RPMI8226 (cell line): ENCODE results near the gene KCND3.

ENCODE experiments used
- DNase-seq: peaks from one replicate; pipeline ENCODE4 v3.0.0-alpha.2; 2015

KCND3 gene

GRCh38 chr1:111908011-111908621, 81.4 kb downstream of the KCND3 start:
- DNase-seq = no peak

GRCh38 chr1:111907321-111907720, 82.1 kb downstream of the KCND3 start:
- DNase-seq = no peak

DNA sequence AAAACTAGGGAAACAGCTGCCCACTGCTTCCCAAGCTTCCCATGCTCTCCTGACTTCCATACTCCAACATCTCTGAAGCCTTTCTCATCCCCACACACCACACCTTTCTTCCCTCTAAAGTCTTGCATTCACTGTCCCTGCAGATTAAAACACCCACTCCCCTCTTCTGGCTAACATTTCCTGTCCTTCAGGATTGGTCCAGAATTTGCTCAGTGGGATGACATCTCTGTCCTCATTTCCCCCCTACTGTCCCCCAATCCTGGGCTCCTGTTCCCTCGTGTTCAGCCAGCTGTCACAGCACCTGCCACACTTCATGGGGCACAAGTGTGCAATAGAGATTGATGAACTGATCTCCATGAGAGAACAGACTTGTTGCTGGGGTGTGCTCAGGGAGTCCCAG, 82.7 kb downstream of the KCND3 start:
- no peak for DNase-seq

DNA sequence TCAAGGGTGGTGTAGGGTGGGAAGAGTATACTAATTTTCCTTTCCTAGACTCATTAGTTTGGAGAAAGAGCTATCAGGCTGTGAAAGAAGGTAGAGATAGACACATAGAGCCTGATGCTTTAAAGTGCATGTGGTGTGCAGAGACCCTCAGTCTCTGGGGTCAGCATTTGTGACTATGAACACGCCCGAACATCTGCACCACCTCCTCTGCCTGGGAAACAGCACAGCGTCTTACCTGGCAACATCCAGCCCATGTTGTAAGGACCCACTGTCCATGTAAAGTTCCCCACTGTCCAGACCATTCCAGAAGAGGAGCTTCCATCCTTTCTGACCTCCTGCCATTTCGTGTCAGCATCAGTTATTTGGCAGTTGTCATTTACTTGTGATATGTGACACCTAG, 83.4 kb downstream of the KCND3 start:
- DNase-seq = no peak

- DNase-seq = no peak
These were observed 84.8 kb downstream of the KCND3 start for GRCh38 chr1:111904478-111905218.

DNA sequence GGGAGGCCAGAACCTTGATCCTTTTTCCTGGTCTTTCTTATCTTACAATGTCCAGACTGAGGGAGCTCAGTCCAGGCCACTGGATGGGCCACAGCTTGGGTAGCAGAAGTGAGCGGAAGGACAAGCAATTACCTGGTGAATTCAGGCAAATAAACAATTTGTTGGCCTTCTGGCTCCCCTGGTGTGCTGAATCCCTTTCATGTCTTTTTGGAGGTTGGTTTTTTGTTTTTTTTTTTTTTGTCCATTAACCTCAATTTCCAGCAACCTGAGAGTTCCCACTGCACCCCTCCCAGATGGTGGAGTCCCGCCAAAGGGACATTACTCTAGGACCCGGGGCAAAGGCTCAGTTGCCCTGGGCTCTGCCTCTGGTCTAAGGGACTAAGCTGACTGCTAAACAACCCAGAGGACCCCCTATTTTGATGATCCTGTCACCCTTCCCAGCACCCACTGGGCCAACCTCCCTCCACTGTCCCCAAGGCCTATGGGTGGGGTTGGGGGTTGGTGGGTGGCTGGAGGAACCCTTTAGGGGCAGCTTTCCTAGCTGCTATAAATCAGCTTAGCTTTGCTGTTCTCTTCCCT, 85.5 kb downstream of the KCND3 start:
- no peak for DNase-seq

DNA sequence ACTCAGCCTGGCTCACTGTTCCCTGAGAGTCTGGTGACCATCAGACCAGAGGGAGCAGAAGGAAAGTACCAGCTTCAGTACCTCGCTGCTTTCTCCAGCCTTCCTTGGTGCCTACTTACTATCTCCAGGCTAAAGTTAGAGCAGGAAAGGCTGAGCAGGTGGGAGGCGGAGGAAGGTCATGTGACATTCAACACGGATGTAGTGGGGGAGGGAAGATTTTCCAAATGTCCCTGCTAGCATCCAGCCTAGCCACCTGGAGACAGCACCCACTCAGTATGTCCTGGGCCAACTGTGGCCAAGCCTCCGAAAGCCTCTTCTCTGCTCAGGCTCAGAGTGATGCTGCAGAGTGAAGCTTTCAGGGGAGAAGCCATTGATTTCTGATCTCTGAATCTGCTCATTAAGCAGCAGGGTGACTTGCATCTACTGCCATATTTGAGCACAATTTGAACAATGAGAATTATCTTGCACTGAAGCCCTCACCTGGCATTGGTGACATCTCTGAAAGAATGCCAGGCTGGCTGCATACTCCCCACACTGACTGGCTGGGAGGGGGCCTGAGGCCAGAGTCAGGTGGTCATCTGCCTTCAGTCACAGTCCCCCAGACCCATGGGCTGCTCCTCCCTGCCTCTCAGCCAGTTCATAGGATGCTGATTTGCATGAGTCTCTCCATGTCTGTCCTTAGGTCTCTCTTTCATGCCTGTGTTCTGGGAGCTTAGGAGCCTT, 86.2 kb downstream of the KCND3 start:
- no peak for DNase-seq

- no peak for DNase-seq
These were observed 94.0 kb downstream of the KCND3 start for GRCh38 chr1:111895469-111895868.

- no peak for DNase-seq
These were observed 94.5 kb downstream of the KCND3 start for GRCh38 chr1:111895017-111895416.

DNA sequence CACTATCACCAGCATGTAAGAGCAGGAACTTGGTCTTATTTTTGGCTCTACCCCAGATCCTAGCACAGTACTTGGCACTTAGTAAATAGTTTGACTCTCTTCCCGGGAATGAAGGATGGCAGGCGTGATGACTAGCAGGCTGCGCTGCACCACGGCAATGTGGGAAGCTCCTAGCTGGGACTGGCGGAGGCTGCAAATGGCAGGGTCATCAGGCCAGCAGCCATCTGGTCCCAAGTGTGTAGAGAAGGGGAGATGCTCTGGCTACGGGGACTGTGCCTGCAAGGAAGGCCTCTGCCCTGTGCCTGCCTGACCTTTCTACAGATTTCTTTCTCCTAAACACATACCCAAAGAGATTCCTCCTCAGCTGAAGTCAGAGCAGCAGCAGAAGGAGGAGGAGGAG, 95.0 kb downstream of the KCND3 start:
- DNase-seq = no peak

DNA sequence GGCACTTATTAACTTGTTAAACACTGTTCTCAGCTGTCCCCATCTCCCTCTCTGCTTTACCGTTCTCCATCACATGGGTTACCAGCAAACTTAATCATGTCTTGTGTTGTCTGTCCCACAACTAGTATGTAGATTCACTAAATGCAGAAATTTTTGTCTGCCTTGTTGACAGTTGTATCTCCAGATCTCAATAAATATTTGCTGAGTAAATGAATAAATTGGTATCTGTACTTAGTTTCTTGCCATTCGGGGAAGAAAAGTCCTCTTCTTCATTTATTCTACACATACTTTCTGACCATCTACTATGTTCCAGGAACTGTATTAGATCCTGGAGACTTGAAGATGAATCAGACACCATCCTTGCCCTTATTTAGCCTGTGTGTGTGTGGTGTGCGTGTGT, 97.9 kb downstream of the KCND3 start:
- no peak for DNase-seq

DNA sequence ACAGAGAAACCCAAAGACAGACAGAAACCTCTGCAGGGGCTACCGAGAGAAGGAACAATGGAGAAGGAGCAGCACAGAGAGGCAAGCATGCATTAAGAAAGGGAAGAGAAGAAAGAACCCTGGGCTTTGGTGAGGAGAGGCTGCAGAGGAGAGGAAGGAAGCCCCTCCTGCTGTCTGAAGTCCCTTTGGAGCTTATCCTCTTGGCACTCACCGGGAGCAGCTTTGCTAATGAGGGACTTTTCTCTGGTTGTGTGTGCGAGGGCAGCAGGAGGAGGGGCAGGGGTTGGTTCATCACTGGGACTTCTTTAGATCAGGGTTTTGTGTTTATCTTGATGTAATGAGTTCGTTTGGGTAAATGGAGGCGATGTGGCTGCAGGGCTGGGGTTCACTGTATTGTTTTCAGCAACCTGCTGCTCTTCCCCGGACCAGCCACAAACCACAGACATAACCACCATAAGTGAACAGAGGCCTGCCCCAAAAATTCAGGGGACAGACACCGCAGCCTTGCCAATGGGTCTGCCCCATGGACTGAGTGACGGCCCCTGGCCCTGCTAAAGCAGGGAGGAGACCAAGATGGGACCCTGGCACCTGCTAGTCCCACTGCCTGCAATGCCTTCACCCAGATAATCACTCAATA, 100.6 kb downstream of the KCND3 start:
- DNase-seq = no peak

GRCh38 chr1:111887875-111888274, 101.6 kb downstream of the KCND3 start:
- DNase-seq = no peak

GRCh38 chr1:111887385-111887784, 102.1 kb downstream of the KCND3 start:
- DNase-seq = no peak

DNA sequence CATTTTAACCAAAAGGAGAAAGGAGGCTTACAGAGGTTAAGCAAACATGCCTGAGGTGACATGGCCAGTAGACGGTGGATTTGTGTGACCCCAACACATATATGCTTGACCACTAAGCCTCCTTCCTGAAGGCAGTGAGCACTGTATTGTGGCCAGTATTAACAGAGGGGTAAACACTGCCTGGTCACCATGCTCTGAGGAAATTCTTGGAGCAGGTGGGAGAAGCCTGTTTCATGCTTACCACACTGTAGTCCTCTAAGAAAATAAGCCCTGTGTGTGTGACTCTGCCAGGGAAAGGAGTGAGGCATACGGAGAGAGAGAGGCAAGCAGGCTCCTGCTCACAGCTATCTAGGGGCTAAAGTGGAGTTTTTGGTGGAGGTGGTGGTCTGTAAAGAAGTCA, 102.7 kb downstream of the KCND3 start:
- DNase-seq = no peak

GRCh38 chr1:111884772-111885443, 104.6 kb downstream of the KCND3 start:
- no peak for DNase-seq

- no peak for DNase-seq
These were observed 106.4 kb downstream of the KCND3 start for GRCh38 chr1:111882986-111883560.

DNA sequence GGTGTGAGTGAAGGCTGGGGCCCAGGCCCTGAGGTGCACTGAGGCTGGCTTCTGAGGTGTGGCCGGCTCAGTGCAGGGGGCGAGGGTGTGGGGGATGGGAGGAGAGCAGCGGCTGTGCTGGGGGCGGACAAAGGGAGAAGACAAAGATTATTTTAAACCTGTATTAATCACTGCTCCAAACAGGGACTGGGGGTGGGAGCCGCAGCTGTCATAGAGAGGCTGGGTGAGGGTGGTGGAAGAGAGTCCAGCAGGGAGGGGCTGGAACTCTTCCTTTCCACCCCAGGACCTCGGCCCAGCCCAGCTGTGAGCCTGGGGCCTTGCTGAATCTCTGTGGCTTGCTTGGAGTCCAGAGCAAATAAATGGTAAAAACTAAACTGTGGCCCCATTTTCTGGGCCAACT, 106.9 kb downstream of the KCND3 start:
- DNase-seq = no peak

- DNase-seq = no peak
These were observed 108.3 kb downstream of the KCND3 start for GRCh38 chr1:111880881-111881837.

GRCh38 chr1:111879081-111879480, 110.4 kb downstream of the KCND3 start:
- DNase-seq = no peak

GRCh38 chr1:111878649-111879048, 110.8 kb downstream of the KCND3 start:
- DNase-seq = no peak
